HG02840 (cell line): Measurements from ENCODE around the gene GID8.

Source experiments
- ATAC-seq: cut with Tn5 transposase; IDR thresholded peaks from one replicate; pipeline ENCODE4 v1.9.1; 2021; ENCODE audit warnings: mild to moderate bottlenecking, moderate library complexity, moderate number of reproducible peaks; ENCODE audit not compliant: unreplicated experiment, low FRiP score

The GID8 gene

GRCh38 chr20:62938105-62938888, at the start of gene GID8:
Gene GID8 (plus strand): TSS chr20:62938147. CDS start chr20:62941503, 3,356 bp downstream.
- peak; percentile 43 for ATAC-seq

- no peak for ATAC-seq
Observed at GRCh38 chr20:62888406-62888805, 49.5 kb upstream of the GID8 start.

GRCh38 chr20:62888910-62889309, 49.0 kb upstream of the GID8 start:
- ATAC-seq: no peak

- ATAC-seq: no peak
Observed at GRCh38 chr20:62889411-62889810, 48.5 kb upstream of the GID8 start.

GRCh38 chr20:62889871-62890270, 48.1 kb upstream of the GID8 start:
- no peak for ATAC-seq

GRCh38 chr20:62890444-62890843, 47.5 kb upstream of the GID8 start:
- ATAC-seq: no peak

GRCh38 chr20:62891111-62891510, 46.8 kb upstream of the GID8 start:
- no peak for ATAC-seq

GRCh38 chr20:62892348-62893304, 45.3 kb upstream of the GID8 start:
- ATAC-seq: no peak

GRCh38 chr20:62893700-62894099, 44.2 kb upstream of the GID8 start:
- no peak for ATAC-seq

GRCh38 chr20:62894261-62894660, 43.7 kb upstream of the GID8 start:
- ATAC-seq: no peak

GRCh38 chr20:62895539-62895938, 42.4 kb upstream of the GID8 start:
- ATAC-seq: no peak

- no peak for ATAC-seq
Observed at GRCh38 chr20:62896526-62896925, 41.4 kb upstream of the GID8 start.

GRCh38 chr20:62897666-62898065, 40.3 kb upstream of the GID8 start:
- no peak for ATAC-seq

- ATAC-seq: no peak
Observed at GRCh38 chr20:62898093-62898964, 39.6 kb upstream of the GID8 start.

GRCh38 chr20:62898970-62899632, 38.8 kb upstream of the GID8 start:
- ATAC-seq: no peak

- ATAC-seq: no peak
Observed at GRCh38 chr20:62899633-62900051, 38.3 kb upstream of the GID8 start.

GRCh38 chr20:62900052-62900691, 37.8 kb upstream of the GID8 start:
- ATAC-seq: peak; percentile 58

GRCh38 chr20:62900692-62901584, 37.0 kb upstream of the GID8 start:
- no peak for ATAC-seq
